Right atrium auricular region (tissue), 2 donors: Measurements from ENCODE around the gene DBN1. TPM values are rescaled to one million over a fixed set of nuclear protein-coding genes. Genes with fewer than 3 reads are reported as not detected.
A peak's percentile ranks its signal among the peaks of the same experiment; 100 is the strongest.

Source experiments
- DNase-seq: peaks from one replicate; pipeline ENCODE4 v3.0.0-alpha.2; 2019; ENCODE audit warnings: low spot score
- H3K27ac ChIP-seq, 2 donors: fragments of 200-600 bp; sonication (generic); 1 replicate in 1 of 2; 2 replicates in 1 of 2; pipeline ENCODE4 v1.5.1; 2016 to 2019
- H3K27me3 ChIP-seq, 2 donors: fragments of 200-600 bp; sonication (generic); one replicate each; pipeline versions ENCODE4 v1.5.1 to v1.6.0; 2017 to 2019
- H3K36me3 ChIP-seq: fragments of 200-600 bp; sonication (generic); one replicate; pipeline ENCODE4 v1.5.1; 2016
- H3K4me1 ChIP-seq, 2 donors: fragments of 200-600 bp; sonication (generic); one replicate each; pipeline versions ENCODE4 v1.5.1 to v1.6.0; 2017 to 2019
- H3K4me3 ChIP-seq, 2 donors: fragments of 200-600 bp; sonication (generic); 1 replicate in 1 of 2; 2 replicates in 1 of 2; pipeline ENCODE4 v1.5.1; 2017 to 2019; ENCODE audit warnings: mild to moderate bottlenecking in 1 of 2, moderate library complexity in 1 of 2
- H3K9me3 ChIP-seq, 2 donors: fragments of 200-600 bp; sonication (generic); one replicate each; pipeline ENCODE4 v1.5.1; 2019
- total RNA-seq, 2 donors: library from RNA; depleted of rRNA; stranded (reverse); fragments of >200 nt; gene quantifications; one replicate each; pipeline ENCODE4 v1.1.0, GENCODE V29; 2016
- TF ChIP-seq, protein P1 (sequence below), 2 donors: fragments of 200-600 bp; sonication (generic); IDR thresholded peaks; one replicate each; pipeline ENCODE4 v1.5.1; 2019; ENCODE audit warnings: antibody characterized with exemption in 2 of 2

Gene DBN1
- total RNA-seq, 2 donors from 2014 or later = 25.0 to 47.2 TPM

DNA sequence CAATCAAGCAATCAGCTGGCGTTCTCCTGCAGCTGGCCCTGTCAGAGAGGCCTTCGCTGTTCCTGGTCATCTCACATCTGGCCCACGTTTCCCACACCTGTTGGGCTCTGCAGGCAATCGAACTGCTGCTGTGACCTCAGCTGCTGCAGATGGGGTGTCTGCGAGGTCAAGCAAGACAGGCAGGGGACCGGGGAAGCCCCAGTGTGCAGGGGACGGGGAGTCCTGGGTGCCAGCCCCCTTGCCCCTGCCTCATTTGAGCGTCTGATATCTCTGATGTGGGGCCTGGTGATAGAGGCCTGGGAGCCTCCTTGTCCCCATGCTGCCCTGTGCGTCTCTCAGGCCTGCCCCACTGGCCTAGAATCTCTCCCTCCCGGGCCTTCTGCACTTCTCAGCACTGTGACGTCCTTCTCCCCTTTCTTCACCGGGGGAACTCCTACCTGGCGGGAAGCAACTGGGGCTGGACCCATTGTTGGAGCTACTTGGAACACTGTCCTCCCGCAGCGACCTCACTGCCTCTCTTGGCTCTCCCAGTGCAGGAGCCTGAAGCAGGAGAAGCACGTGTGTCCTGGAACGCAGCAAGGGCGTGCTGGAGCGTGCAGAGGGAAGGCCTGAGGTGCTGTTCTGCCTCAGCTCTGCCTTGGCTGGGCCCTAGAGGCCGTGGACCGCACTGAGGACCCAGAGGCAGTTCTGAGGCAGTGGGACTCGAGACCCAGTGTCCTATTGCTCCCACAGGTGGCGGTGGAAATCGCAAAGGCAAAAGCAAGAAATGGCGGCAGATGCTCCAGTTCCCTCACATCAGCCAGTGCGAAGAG is 43.1 kb downstream of the DBN1 start:
- TF ChIP-seq, protein P1, sequence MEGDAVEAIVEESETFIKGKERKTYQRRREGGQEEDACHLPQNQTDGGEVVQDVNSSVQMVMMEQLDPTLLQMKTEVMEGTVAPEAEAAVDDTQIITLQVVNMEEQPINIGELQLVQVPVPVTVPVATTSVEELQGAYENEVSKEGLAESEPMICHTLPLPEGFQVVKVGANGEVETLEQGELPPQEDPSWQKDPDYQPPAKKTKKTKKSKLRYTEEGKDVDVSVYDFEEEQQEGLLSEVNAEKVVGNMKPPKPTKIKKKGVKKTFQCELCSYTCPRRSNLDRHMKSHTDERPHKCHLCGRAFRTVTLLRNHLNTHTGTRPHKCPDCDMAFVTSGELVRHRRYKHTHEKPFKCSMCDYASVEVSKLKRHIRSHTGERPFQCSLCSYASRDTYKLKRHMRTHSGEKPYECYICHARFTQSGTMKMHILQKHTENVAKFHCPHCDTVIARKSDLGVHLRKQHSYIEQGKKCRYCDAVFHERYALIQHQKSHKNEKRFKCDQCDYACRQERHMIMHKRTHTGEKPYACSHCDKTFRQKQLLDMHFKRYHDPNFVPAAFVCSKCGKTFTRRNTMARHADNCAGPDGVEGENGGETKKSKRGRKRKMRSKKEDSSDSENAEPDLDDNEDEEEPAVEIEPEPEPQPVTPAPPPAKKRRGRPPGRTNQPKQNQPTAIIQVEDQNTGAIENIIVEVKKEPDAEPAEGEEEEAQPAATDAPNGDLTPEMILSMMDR (IDR thresholded peaks at IDR 0.05) = no peak
- Histone ChIP-seq H3K36me3 (peaks cover 35% of the 10 kb centered on the region), H3K27ac (peak overlapping the region in 1 of 2 donors; percentile 16), H3K4me1 (peaks cover 0 to 36% of the 10 kb centered on the region in 2 donors), H3K27me3 (no peaks in the 10 kb centered on the region), H3K4me3 (no peak overlapping the region), H3K9me3 (no peaks in the 10 kb centered on the region)
- no peak for DNase-seq

DNA sequence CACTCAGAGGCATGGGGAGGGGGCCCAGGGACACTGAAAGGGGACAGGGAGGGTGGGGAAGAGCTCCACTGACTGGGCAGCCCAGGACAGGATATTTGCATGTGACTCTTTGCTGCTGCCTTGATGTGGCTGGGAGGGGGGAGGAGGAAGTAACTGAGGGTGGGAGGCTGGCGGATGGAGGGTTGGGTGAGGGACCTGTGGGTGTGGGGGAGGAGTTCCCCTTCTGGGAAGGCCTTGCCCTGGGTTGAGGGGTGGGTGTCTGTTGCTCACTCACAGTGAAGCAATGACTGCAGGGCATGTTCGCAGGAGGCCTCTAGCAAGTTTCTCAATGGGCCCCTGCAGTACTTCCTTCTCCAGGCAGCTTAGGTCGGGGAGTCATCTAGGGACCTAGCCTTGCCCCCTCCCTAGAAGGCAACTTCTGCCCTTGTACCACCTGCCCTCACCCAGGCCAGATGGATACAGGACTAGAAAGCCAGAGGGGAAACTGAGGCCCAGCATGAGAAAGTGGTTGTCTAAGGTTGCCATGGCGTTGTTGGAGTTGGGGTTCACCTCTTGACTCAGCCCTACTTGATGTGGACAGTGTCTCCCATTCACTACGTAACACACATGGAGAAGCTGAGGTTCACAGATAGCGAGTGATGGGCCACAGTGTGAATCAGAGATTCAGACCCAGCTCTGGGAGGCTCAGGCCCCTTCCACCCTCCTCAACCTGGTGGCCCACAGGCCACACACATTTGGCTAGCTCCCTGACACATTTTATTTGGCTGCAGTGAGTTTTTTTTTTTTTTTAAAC is 44.0 kb downstream of the DBN1 start:
- Histone ChIP-seq H3K27me3 (no peaks in the 10 kb centered on the region), H3K4me1 (peaks cover 0 to 39% of the 10 kb centered on the region in 2 donors), H3K27ac (peak overlapping the region; percentile 4 to 18), H3K36me3 (peaks cover 26% of the 10 kb centered on the region), H3K9me3 (no peaks in the 10 kb centered on the region), H3K4me3 (no peak overlapping the region)
- no peak for DNase-seq
- TF ChIP-seq, protein P1 (IDR thresholded peaks at IDR 0.05) = no peak

- Histone ChIP-seq H3K27ac (peak overlapping the region; percentile 4 to 18), H3K4me3 (no peak overlapping the region), H3K27me3 (no peaks in the 10 kb centered on the region), H3K4me1 (peaks cover 0 to 39% of the 10 kb centered on the region in 2 donors), H3K36me3 (peaks cover 18% of the 10 kb centered on the region), H3K9me3 (no peaks in the 10 kb centered on the region)
- DNase-seq = no peak
- TF ChIP-seq, protein P1 (IDR thresholded peaks at IDR 0.05) = no peak
Observed at GRCh38 chr5:177428574-177429217, 44.7 kb downstream of the DBN1 start.

DNA sequence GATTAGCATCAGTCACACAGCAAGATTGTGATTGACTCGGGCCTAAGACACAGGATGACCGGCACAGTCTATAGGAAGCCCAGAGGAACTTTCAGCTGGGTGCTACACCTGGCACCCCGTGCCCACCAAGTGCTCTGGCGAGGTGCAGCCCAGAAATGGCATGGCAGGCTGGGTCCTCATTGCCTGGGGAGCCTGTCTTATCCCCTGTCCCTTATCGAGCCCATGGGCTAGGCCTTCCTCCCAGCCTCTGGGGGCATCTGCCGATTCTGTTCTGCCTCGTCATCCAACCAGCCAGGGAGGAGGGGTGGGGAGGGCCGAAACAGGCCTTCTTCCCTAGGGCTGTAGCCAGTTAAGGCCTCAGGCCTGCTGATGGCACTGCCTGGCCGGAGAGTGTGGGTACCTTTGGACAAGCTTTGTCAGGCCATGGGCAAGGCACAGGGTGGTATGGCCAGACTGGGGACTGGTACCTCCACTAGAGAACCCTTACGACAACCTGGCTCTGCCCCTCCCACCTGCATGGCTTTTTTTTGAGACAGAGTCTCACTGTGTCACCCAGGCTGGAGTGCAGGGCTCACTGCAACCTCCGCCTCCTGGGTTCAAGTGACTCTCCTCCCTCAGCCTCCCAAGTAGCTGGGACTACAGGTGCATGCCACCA is 45.4 kb downstream of the DBN1 start:
- TF ChIP-seq, protein P1 (IDR thresholded peaks at IDR 0.05) = no peak
- H3K27ac ChIP-seq = peak overlapping the region in 1 of 2 donors; percentile 88
- no peak for DNase-seq
- H3K36me3 ChIP-seq = peaks cover 12% of the 10 kb centered on the region
- H3K4me1 ChIP-seq = peaks cover 0 to 39% of the 10 kb centered on the region in 2 donors
- H3K4me3 ChIP-seq = peak overlapping the region in 1 of 2 donors; percentile 88
- H3K9me3 ChIP-seq = no peaks in the 10 kb centered on the region
- H3K27me3 ChIP-seq = no peaks in the 10 kb centered on the region

- Histone ChIP-seq H3K4me3 (peak overlapping the region; percentile 74 to 88), H3K27me3 (no peaks in the 10 kb centered on the region), H3K27ac (peak overlapping the region; percentile 86 to 88), H3K9me3 (no peaks in the 10 kb centered on the region), H3K36me3 (peaks cover 5% of the 10 kb centered on the region), H3K4me1 (peaks cover 0 to 39% of the 10 kb centered on the region in 2 donors)
- DNase-seq = no peak
- TF ChIP-seq, protein P1 (IDR thresholded peaks at IDR 0.05) = no peak
Observed at GRCh38 chr5:177427211-177427822, 46.1 kb downstream of the DBN1 start.
